ENCODE results near the gene MTFR1L.

- TF ChIP-seq CTCF (IDR thresholded peaks at IDR 0.05) = no peak
- TF ChIP-seq POLR2A (IDR thresholded peaks at IDR 0.05) = no peak
Measured at GRCh38 chr1:25876693-25877077, 56.9 kb downstream of the MTFR1L start.
